ENCODE data around the gene CACNA1I. TPM values are rescaled to one million over a fixed set of nuclear protein-coding genes. Genes with fewer than 3 reads are reported as not detected.
A peak's percentile ranks its signal among the peaks of the same experiment; 100 is the strongest.
"Not testable (repeated sequence)": the region's sequence is repeated elsewhere in the genome, so short reads cannot be mapped to it uniquely, and the experiment has no call there.

Gene CACNA1I
- 0.07 TPM in 2 replicates for total RNA-seq
- long read RNA-seq = 0 reads

GRCh38 chr22:39570665-39571064 lies at the start of gene CACNA1I:
Gene CACNA1I (plus strand): TSS chr22:39570753. CDS start chr22:39570753, 0 bp downstream.
- H3K4me3 Mint-ChIP-seq = no peak within 1 kb of the TSS
- no peak for TF ChIP-seq CTCF (conservative IDR thresholded peaks at IDR 0.05)
- H3K27ac Mint-ChIP-seq (ENCODE audit: unreplicated experiment) = no peak within 1 kb of the TSS
- no peaks in the 10 kb centered on the region for H3K36me3 Mint-ChIP-seq (ENCODE audit: low read depth)
- DNase-seq (ENCODE audit: low read depth, low spot score) = no peak
- no peaks in the 10 kb centered on the region for H3K27me3 Mint-ChIP-seq (ENCODE audit: low read depth)
- peaks cover 2% of the 10 kb centered on the region for H3K9me3 Mint-ChIP-seq
- H3K4me1 Mint-ChIP-seq = no peaks in the 10 kb centered on the region

- peaks cover 45% of the 10 kb centered on the region for H3K36me3 Mint-ChIP-seq (ENCODE audit: low read depth)
- DNase-seq (ENCODE audit: low read depth, low spot score); H3K9me3 Mint-ChIP-seq: not testable (repeated sequence)
- H3K4me3 Mint-ChIP-seq = peak overlapping the region; percentile 100
- peak overlapping the region; percentile 99 for H3K27ac Mint-ChIP-seq (ENCODE audit: unreplicated experiment)
- H3K27me3 Mint-ChIP-seq (ENCODE audit: low read depth) = peaks cover 44% of the 10 kb centered on the region
- H3K4me1 Mint-ChIP-seq = peaks cover 61% of the 10 kb centered on the region
Observed at GRCh38 chr22:39521106-39521885, 49.3 kb upstream of the CACNA1I start.

GRCh38 chr22:39522091-39522490 lies 48.5 kb upstream of the CACNA1I start:
- H3K36me3 Mint-ChIP-seq (ENCODE audit: low read depth) = peaks cover 45% of the 10 kb centered on the region
- H3K9me3 Mint-ChIP-seq; DNase-seq (ENCODE audit: low read depth, low spot score): not testable (repeated sequence)
- peaks cover 44% of the 10 kb centered on the region for H3K27me3 Mint-ChIP-seq (ENCODE audit: low read depth)
- peaks cover 61% of the 10 kb centered on the region for H3K4me1 Mint-ChIP-seq
- peak overlapping the region; percentile 99 for H3K27ac Mint-ChIP-seq (ENCODE audit: unreplicated experiment)
- peak overlapping the region; percentile 100 for H3K4me3 Mint-ChIP-seq

GRCh38 chr22:39522567-39523300 lies 47.8 kb upstream of the CACNA1I start:
- no peak for DNase-seq (ENCODE audit: low read depth, low spot score)
- Mint-ChIP-seq H3K9me3 (peaks cover 2% of the 10 kb centered on the region), H3K4me1 (peaks cover 66% of the 10 kb centered on the region), H3K27ac (ENCODE audit: unreplicated experiment) (peak overlapping the region; percentile 99), H3K36me3 (ENCODE audit: low read depth) (peaks cover 45% of the 10 kb centered on the region), H3K4me3 (peak overlapping the region; percentile 100), H3K27me3 (ENCODE audit: low read depth) (peaks cover 47% of the 10 kb centered on the region)
- no peak for TF ChIP-seq CTCF (conservative IDR thresholded peaks at IDR 0.05)

GRCh38 chr22:39524089-39524752 lies 46.3 kb upstream of the CACNA1I start:
- TF ChIP-seq CTCF (conservative IDR thresholded peaks at IDR 0.05) = no peak
- no peak for DNase-seq (ENCODE audit: low read depth, low spot score)
- H3K4me3 Mint-ChIP-seq = peak overlapping the region; percentile 88
- peaks cover 53% of the 10 kb centered on the region for H3K27me3 Mint-ChIP-seq (ENCODE audit: low read depth)
- H3K27ac Mint-ChIP-seq (ENCODE audit: unreplicated experiment) = no peak overlapping the region
- H3K36me3 Mint-ChIP-seq (ENCODE audit: low read depth) = peaks cover 45% of the 10 kb centered on the region
- H3K9me3 Mint-ChIP-seq = peaks cover 2% of the 10 kb centered on the region
- H3K4me1 Mint-ChIP-seq = peaks cover 72% of the 10 kb centered on the region
